WERI-Rb-1 (cell line): Measurements from ENCODE around the gene KRT77.

Experiments used
- DNase-seq: peaks from one replicate; pipeline ENCODE4 v3.0.0-alpha.2; 2020
- H3K27ac ChIP-seq: fragments of 250-450 bp; sonication (Bioruptor Pico); 2 replicates; pipeline ENCODE4 v1.5.1; 2020; ENCODE audit warnings: mild to moderate bottlenecking, moderate library complexity
- H3K27me3 ChIP-seq: fragments of 250-450 bp; sonication (Bioruptor Pico); 2 replicates; pipeline ENCODE4 v1.5.1; 2021; ENCODE audit warnings: mild to moderate bottlenecking, low read depth, moderate library complexity; ENCODE audit not compliant: insufficient read depth, severe bottlenecking
- H3K36me3 ChIP-seq: fragments of 250-450 bp; sonication (Bioruptor Pico); 2 replicates; pipeline ENCODE4 v1.5.1; 2020; ENCODE audit warnings: mild to moderate bottlenecking, moderate library complexity
- H3K4me3 ChIP-seq: 2 replicates; pipeline ENCODE4 v1.5.1; 2011; ENCODE audit warnings: low read depth, mild to moderate bottlenecking, control low read depth, low read length
- H3K9me3 ChIP-seq: fragments of 250-450 bp; sonication (Bioruptor Pico); 2 replicates; pipeline ENCODE4 v1.5.1; 2021; ENCODE audit warnings: mild to moderate bottlenecking, moderate library complexity; ENCODE audit not compliant: severe bottlenecking
- TF ChIP-seq, protein P1 (sequence below): IDR thresholded peaks from 2 replicates; pipeline ENCODE4 v1.5.1; 2011; ENCODE audit warnings: low read depth, mild to moderate bottlenecking, control low read depth, inconsistent platforms, low read length

KRT77 gene

GRCh38 chr12:52691076-52691840, 12.1 kb downstream of the KRT77 start:
- Histone ChIP-seq H3K27ac (no peak overlapping the region), H3K9me3 (no peaks in the 10 kb centered on the region), H3K27me3 (peaks cover 95% of the 10 kb centered on the region), H3K4me3 (no peak overlapping the region), H3K36me3 (no peaks in the 10 kb centered on the region)
- no peak for DNase-seq
- TF ChIP-seq, protein P1, sequence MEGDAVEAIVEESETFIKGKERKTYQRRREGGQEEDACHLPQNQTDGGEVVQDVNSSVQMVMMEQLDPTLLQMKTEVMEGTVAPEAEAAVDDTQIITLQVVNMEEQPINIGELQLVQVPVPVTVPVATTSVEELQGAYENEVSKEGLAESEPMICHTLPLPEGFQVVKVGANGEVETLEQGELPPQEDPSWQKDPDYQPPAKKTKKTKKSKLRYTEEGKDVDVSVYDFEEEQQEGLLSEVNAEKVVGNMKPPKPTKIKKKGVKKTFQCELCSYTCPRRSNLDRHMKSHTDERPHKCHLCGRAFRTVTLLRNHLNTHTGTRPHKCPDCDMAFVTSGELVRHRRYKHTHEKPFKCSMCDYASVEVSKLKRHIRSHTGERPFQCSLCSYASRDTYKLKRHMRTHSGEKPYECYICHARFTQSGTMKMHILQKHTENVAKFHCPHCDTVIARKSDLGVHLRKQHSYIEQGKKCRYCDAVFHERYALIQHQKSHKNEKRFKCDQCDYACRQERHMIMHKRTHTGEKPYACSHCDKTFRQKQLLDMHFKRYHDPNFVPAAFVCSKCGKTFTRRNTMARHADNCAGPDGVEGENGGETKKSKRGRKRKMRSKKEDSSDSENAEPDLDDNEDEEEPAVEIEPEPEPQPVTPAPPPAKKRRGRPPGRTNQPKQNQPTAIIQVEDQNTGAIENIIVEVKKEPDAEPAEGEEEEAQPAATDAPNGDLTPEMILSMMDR, result no peak

- H3K9me3 ChIP-seq, result no peaks in the 10 kb centered on the region
- no peak overlapping the region for H3K4me3 ChIP-seq
- no peak overlapping the region for H3K27ac ChIP-seq
- TF ChIP-seq, protein P1, result no peak
- H3K27me3 ChIP-seq, result peaks cover 95% of the 10 kb centered on the region
- DNase-seq, result no peak
- no peaks in the 10 kb centered on the region for H3K36me3 ChIP-seq
Measured at GRCh38 chr12:52690351-52691075, 12.8 kb downstream of the KRT77 start.

GRCh38 chr12:52689936-52690335, 13.4 kb downstream of the KRT77 start:
- Histone ChIP-seq H3K4me3 (no peak overlapping the region), H3K36me3 (no peaks in the 10 kb centered on the region), H3K27ac (no peak overlapping the region), H3K9me3 (no peaks in the 10 kb centered on the region), H3K27me3 (peaks cover 95% of the 10 kb centered on the region)
- TF ChIP-seq, protein P1, result no peak
- DNase-seq, result no peak

DNA sequence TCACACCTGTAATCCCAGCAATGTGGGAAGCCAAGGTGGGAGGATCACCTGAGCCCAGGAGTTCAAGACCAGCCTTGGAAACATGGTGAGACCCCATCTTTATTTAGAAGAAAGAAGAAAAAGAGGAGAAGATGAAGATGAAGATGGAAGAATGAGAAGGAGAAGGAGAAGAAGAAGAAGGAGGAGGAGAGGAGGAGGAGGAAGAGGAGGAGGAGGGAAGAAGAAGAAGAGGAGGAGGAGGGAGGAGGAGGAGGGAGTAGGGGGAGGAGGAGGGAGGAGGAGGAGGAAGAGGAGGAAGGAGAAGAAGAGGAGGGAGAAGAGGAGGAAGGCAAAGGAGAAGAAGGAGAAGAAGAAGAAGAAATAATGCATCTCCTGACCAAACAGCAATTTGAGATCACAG, 14.1 kb downstream of the KRT77 start:
- H3K9me3 ChIP-seq, result no peaks in the 10 kb centered on the region
- peaks cover 95% of the 10 kb centered on the region for H3K27me3 ChIP-seq
- H3K36me3 ChIP-seq, result no peaks in the 10 kb centered on the region
- no peak overlapping the region for H3K4me3 ChIP-seq
- TF ChIP-seq, protein P1, result no peak
- no peak for DNase-seq
- H3K27ac ChIP-seq, result no peak overlapping the region

DNA sequence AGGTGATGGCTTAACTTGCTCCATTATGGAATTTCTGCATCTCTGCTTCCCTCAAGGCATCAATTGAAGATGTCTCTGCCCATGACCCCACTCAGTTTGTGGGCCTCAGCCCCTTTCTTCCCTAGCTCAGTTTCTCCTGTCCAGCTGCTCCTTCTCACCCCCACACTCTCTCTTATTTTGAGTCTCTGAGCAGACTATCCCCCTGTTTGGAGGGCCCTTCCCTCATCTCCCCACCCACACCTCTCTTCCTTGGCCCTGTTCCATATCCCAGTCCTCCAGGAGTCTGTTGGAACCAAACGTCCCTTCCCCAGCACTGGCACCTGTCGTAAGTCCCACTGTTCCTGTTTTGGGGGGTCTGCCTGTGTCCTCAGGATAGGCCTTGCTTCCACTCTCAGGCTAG, 14.8 kb downstream of the KRT77 start:
- H3K27me3 ChIP-seq, result peaks cover 97% of the 10 kb centered on the region
- TF ChIP-seq, protein P1, result no peak
- no peak overlapping the region for H3K4me3 ChIP-seq
- no peaks in the 10 kb centered on the region for H3K36me3 ChIP-seq
- no peaks in the 10 kb centered on the region for H3K9me3 ChIP-seq
- no peak for DNase-seq
- H3K27ac ChIP-seq, result no peak overlapping the region
